ENCODE data around the gene AMZ2.
"Not testable (repeated sequence)": the region's sequence is repeated elsewhere in the genome, so short reads cannot be mapped to it uniquely, and the experiment has no call there.

The AMZ2 gene

DNA sequence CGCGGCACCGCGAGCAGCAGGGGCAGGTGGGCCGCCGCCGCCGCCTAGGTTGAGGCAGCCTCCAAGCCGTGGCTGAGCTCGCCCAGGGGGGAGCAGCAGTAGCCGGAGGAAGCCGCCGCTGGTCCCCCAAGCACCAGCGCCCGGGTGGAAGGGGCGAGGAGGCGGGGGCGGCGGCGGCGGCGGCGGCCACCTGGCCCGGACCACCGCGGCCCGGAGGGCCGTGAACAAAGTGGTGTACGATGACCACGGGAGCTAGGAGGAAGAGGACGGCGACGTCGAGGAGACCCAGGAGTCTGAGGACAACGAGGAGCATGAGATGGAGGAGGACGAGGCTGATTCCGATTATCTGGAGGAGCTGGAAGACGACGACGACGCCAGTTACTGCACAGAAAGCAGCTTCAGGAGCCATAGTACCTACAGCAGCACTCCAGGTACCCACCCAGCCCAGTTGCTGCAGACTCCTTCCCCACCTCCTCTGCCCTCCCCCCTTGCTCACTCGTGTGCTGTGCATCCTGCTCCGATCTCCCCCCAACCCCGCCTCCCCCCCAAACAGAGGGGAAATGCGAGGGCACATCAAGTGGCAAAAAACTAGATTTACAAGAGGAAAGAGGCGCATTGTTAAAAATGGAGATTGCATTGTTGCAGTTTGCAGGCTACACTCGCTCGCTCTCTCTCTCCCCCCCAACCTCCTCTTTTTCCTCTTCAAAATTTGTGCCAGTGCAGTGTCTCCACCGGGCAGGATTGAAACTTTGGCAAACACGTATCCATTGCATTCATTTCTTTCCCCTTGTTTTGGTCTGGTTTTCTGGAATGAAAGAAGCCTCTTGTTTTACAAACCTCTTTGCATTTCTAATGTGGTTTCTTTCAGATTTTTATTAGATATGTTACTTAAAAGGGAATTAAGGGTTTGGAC, 41.8 kb upstream of the AMZ2 start:
- H3K36me3 ChIP-seq (replicated peaks; ENCODE audit: low read depth, low read length): peaks cover 5% of the 10 kb centered on the region
- no peak for TF ChIP-seq EZH2phosphoT487 (IDR thresholded peaks at IDR 0.05; ENCODE audit: low read depth)
- TF ChIP-seq, protein P1, sequence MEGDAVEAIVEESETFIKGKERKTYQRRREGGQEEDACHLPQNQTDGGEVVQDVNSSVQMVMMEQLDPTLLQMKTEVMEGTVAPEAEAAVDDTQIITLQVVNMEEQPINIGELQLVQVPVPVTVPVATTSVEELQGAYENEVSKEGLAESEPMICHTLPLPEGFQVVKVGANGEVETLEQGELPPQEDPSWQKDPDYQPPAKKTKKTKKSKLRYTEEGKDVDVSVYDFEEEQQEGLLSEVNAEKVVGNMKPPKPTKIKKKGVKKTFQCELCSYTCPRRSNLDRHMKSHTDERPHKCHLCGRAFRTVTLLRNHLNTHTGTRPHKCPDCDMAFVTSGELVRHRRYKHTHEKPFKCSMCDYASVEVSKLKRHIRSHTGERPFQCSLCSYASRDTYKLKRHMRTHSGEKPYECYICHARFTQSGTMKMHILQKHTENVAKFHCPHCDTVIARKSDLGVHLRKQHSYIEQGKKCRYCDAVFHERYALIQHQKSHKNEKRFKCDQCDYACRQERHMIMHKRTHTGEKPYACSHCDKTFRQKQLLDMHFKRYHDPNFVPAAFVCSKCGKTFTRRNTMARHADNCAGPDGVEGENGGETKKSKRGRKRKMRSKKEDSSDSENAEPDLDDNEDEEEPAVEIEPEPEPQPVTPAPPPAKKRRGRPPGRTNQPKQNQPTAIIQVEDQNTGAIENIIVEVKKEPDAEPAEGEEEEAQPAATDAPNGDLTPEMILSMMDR (IDR thresholded peaks at IDR 0.05; ENCODE audit: low read depth, low read length): no peak
- H3K4me2 ChIP-seq (ENCODE audit: low read length): peak overlapping the region; percentile 82
- no peaks in the 10 kb centered on the region for H3K27me3 ChIP-seq (ENCODE audit: low read depth, low read length)
- peak overlapping the region; percentile 70 for H3K27ac ChIP-seq (ENCODE audit: low read length)
- peaks cover 21% of the 10 kb centered on the region for H3K79me2 ChIP-seq (ENCODE audit: low read length)
- peaks cover 18% of the 10 kb centered on the region for H3K4me1 ChIP-seq (ENCODE audit: low read length)
- no peaks in the 10 kb centered on the region for H3K9me3 ChIP-seq (ENCODE audit: insufficient read depth, low read length)
- peak overlapping the region; percentile 56; the same call in 1 of the 2 replicates for H2AFZ ChIP-seq (ENCODE audit: low read depth, low read length)
- H3K4me3 ChIP-seq (ENCODE audit: low read length): peak overlapping the region; percentile 86
- no peaks in the 10 kb centered on the region for H4K20me1 ChIP-seq (ENCODE audit: insufficient read depth, low read length)
- peak overlapping the region; percentile 77 for H3K9ac ChIP-seq (ENCODE audit: low read length)

DNA sequence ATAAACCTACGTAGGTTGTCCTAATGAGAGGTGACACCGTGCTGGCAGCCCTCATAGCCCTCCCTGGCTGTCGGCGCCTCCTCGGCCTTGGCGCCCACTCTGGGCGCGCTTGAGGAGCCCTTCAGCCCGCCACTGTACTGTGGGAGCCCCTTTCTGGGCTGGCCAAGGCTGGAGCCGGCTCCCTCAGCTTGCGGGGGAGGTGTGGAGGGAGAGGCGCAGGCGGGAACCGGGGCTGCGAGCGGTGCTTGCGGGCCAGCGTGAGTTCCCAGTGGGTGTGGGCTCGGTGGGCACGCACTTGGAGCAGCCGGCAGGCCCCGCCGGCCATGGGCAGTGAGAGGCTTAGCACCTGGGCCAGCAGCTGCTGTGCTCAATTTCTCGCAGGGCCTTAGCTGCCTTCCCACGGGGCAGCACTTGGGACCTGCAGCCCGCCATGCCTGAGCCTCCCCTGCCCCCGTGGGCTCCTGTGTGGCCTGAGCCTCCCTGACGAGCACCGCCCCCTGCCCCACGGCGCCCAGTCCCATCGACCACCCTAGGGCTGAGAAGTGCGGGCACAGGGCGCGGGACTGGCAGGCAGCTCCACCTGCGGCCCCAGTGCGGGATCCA, 40.1 kb upstream of the AMZ2 start:
- Histone ChIP-seq H3K79me2 (ENCODE audit: low read length) (peaks cover 21% of the 10 kb centered on the region), H3K27me3 (ENCODE audit: low read depth, low read length) (no peaks in the 10 kb centered on the region), H3K4me1 (ENCODE audit: low read length) (peaks cover 11% of the 10 kb centered on the region; the same call in 1 of the 2 replicates), H3K36me3 (replicated peaks; ENCODE audit: low read depth, low read length) (peaks cover 5% of the 10 kb centered on the region), H4K20me1 (ENCODE audit: insufficient read depth, low read length) (no peaks in the 10 kb centered on the region), H3K9ac (ENCODE audit: low read length) (no peak overlapping the region), H2AFZ (ENCODE audit: low read depth, low read length) (no peak overlapping the region), H3K27ac (ENCODE audit: low read length) (no peak overlapping the region), H3K4me3 (ENCODE audit: low read length) (no peak overlapping the region), H3K4me2 (ENCODE audit: low read length) (peak overlapping the region; percentile 82; the same call in 1 of the 2 replicates), H3K9me3 (ENCODE audit: insufficient read depth, low read length) (no peaks in the 10 kb centered on the region)
- no peak for TF ChIP-seq EZH2phosphoT487 (IDR thresholded peaks at IDR 0.05; ENCODE audit: low read depth)
- TF ChIP-seq, protein P1 (IDR thresholded peaks at IDR 0.05; ENCODE audit: low read depth, low read length): no peak

DNA sequence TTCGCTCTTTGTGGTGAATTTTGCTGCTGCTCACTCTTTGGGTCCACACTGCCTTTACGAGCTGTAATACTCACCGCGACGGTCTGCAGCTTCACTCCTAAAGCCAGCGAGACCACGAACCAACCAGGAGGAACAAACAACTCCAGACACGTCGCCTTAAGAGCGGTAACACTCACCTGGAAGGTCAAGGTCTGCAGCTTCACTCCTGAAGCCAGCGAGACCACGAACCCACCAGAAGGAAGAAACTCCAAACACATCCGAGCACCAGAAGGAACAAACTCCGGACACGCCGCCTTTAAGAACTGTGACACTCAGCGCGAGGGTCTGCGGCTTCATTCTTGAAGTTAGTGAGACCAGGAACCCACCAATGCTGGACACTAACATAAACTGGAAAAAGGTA, 39.2 kb upstream of the AMZ2 start:
- H3K4me3 ChIP-seq (ENCODE audit: low read length); H3K36me3 ChIP-seq (replicated peaks; ENCODE audit: low read depth, low read length); H3K9ac ChIP-seq (ENCODE audit: low read length); H4K20me1 ChIP-seq (ENCODE audit: insufficient read depth, low read length); H3K27ac ChIP-seq (ENCODE audit: low read length); H3K4me2 ChIP-seq (ENCODE audit: low read length); H2AFZ ChIP-seq (ENCODE audit: low read depth, low read length); H3K9me3 ChIP-seq (ENCODE audit: insufficient read depth, low read length); H3K27me3 ChIP-seq (ENCODE audit: low read depth, low read length): not testable (repeated sequence)
- H3K4me1 ChIP-seq (ENCODE audit: low read length): peaks cover 17% of the 10 kb centered on the region
- H3K79me2 ChIP-seq (ENCODE audit: low read length): peaks cover 21% of the 10 kb centered on the region

DNA sequence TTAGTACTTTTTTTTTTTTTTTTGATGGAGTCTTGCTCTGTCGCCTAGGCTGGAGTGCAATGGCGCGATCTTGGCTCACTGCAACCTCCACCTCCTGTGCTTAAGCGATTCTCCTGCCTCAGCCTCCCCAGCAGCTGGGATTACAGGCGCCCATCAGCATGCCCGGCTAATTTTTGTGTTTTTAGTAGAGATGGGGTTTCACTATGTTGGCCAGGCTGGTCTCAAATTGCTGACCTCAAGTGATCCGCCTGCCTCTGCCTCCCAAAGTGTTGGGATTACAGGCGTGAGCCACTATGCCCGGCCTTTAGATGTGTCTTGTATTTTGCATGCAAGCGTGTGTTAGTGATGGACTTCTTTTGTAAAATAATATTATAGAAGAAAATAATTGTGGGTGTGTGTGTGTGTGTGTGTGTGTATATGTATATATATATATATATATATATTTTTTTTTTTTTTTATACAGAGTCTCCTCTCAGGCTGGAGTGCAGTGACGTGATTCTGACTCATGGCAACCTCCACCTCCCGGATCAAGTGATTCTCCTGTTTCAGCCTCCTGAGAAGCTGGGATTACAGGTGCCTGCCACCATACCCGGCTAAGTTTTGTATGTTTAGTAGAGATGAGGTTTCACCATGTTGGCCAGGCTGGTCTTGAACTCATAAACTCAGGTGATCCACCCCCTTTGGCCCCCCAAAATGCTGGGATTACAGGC, 38.5 kb upstream of the AMZ2 start:
- H3K36me3 ChIP-seq (replicated peaks; ENCODE audit: low read depth, low read length); H3K4me2 ChIP-seq (ENCODE audit: low read length); H4K20me1 ChIP-seq (ENCODE audit: insufficient read depth, low read length); H3K9me3 ChIP-seq (ENCODE audit: insufficient read depth, low read length); H3K27ac ChIP-seq (ENCODE audit: low read length); H3K4me3 ChIP-seq (ENCODE audit: low read length); H3K9ac ChIP-seq (ENCODE audit: low read length); H2AFZ ChIP-seq (ENCODE audit: low read depth, low read length); H3K27me3 ChIP-seq (ENCODE audit: low read depth, low read length): not testable (repeated sequence)
- H3K4me1 ChIP-seq (ENCODE audit: low read length): peaks cover 19% of the 10 kb centered on the region
- peaks cover 21% of the 10 kb centered on the region for H3K79me2 ChIP-seq (ENCODE audit: low read length)

Data from OCI-LY3 (cell line).